Coronary artery (tissue), 2 donors: ENCODE measurements around the gene ADCYAP1R1.

Source experiments
- DNase-seq: peaks from one replicate; pipeline ENCODE4 v3.0.0-alpha.2; 2017; ENCODE audit warnings: low spot score
- H3K27ac ChIP-seq, 2 donors: fragments of 200-600 bp; sonication (generic); one replicate each; pipeline ENCODE4 v1.5.1; 2016 to 2019
- H3K4me3 ChIP-seq: fragments of 200-600 bp; sonication (generic); 2 replicates; pipeline ENCODE4 v1.5.1; 2016; ENCODE audit warnings: mild to moderate bottlenecking, moderate library complexity
- CTCF ChIP-seq: fragments of 200-600 bp; sonication (generic); IDR thresholded peaks from one replicate; pipeline ENCODE4 v1.5.1; 2019; ENCODE audit warnings: antibody characterized with exemption

Gene ADCYAP1R1

GRCh38 chr7:31160941-31161340 is 108.8 kb downstream of the ADCYAP1R1 start:
- no peak for TF ChIP-seq CTCF
- no peak overlapping the region for H3K4me3 ChIP-seq
- no peak for DNase-seq
- H3K27ac ChIP-seq, result no peak overlapping the region
